T-cell (primary cell): ENCODE data around the gene HCFC1. TPM values are rescaled to one million over a fixed set of nuclear protein-coding genes. Genes with fewer than 3 reads are reported as not detected.
A peak's percentile ranks its signal among the peaks of the same experiment; 100 is the strongest.

Experiments used
- ATAC-seq, 4 experiments: fragments of 200-7000 bp in 3 of 4; fragments of 150-1000 bp in 1 of 4; cut with Tn5 transposase; replicated peaks in 1 of 4; 1 replicate in 3 of 4; 2 replicates in 1 of 4; pipeline ENCODE4 v1.10.0; 2021; ENCODE audit warnings: moderate library complexity in 3 of 4, mild to moderate bottlenecking in 2 of 4, moderate number of reproducible peaks in 1 of 4
- CTCF ChIA-PET, 2 donors: fragments of 300-600 bp; sonication (Branson Sonifier 250); formaldehyde crosslinking; loops; one replicate each; lab custom pipeline; 2022; ENCODE audit warnings: antibody characterized with exemption in 2 of 2; lab: Charles Lee
- POLR2A ChIA-PET, 2 donors: fragments of 300-600 bp; sonication (Branson Sonifier 250); formaldehyde crosslinking; loops; one replicate each; lab custom pipeline; 2022; ENCODE audit warnings: antibody characterized with exemption in 2 of 2; lab: Charles Lee
- DNase-seq, 35 experiments: peaks; one replicate each; pipeline versions ENCODE4 v3.0.0 to v3.0.0-alpha.2; 2013 to 2023
- H3K27ac ChIP-seq: one replicate; pipeline ENCODE4 v1.5.1; 2013; ENCODE audit warnings: low read length
- H3K27me3 ChIP-seq, 2 experiments: replicated peaks in 1 of 2; 1 replicate in 1 of 2; 2 replicates in 1 of 2; pipeline versions ENCODE4 v1.6.1 to v1.7.0; 2013; ENCODE audit warnings: low read length in 1 of 2, mixed read lengths in 1 of 2; ENCODE audit not compliant: control insufficient read depth in 2 of 2, insufficient read depth in 2 of 2; ENCODE audit errors: extremely low read depth in 1 of 2
- H3K36me3 ChIP-seq, 2 donors: 1 replicate in 1 of 2; 2 replicates in 1 of 2; pipeline versions ENCODE4 v1.6.1 to v1.7.0; 2013; ENCODE audit warnings: low read length in 1 of 2; ENCODE audit not compliant: control insufficient read depth in 2 of 2, insufficient read depth in 1 of 2; ENCODE audit errors: extremely low read depth in 1 of 2
- H3K4me1 ChIP-seq, 2 experiments: 1 replicate in 1 of 2; 2 replicates in 1 of 2; pipeline versions ENCODE4 v1.6.1 to v1.7.0; 2013; ENCODE audit warnings: low read length in 2 of 2, mixed read lengths in 1 of 2; ENCODE audit not compliant: insufficient read depth in 2 of 2, control insufficient read depth in 1 of 2; ENCODE audit errors: extremely low read depth in 1 of 2
- H3K4me3 ChIP-seq, 2 donors: 1 replicate in 1 of 2; 2 replicates in 1 of 2; pipeline versions ENCODE4 v1.5.1 to v1.7.0; 2013; ENCODE audit warnings: mild to moderate bottlenecking in 2 of 2, low read length in 1 of 2, moderate library complexity in 1 of 2; ENCODE audit not compliant: control insufficient read depth in 1 of 2; ENCODE audit errors: extremely low read depth in 1 of 2
- H3K9me3 ChIP-seq: 2 replicates; pipeline ENCODE4 v1.7.0; 2013
- H3K27ac Mint-ChIP-seq, 2 donors: one replicate each; pipeline ENCODE4 v1.8.0; 2020 to 2021; ENCODE audit warnings: mild to moderate bottlenecking in 2 of 2, mixed read lengths in 2 of 2
- H3K27me3 Mint-ChIP-seq, 2 donors: one replicate each; pipeline ENCODE4 v1.8.0; 2021 to 2022; ENCODE audit warnings: mixed read lengths in 2 of 2
- H3K36me3 Mint-ChIP-seq: one replicate; pipeline ENCODE4 v1.8.0; 2021; ENCODE audit warnings: mixed read lengths
- H3K4me1 Mint-ChIP-seq, 3 donors: one replicate each; pipeline ENCODE4 v1.8.0; 2020 to 2022; ENCODE audit warnings: mixed read lengths in 3 of 3, mild to moderate bottlenecking in 1 of 3
- H3K4me3 Mint-ChIP-seq, 3 donors: one replicate each; pipeline ENCODE4 v1.8.0; 2020 to 2022; ENCODE audit warnings: mild to moderate bottlenecking in 3 of 3, mixed read lengths in 3 of 3, moderate library complexity in 3 of 3
- H3K9me3 Mint-ChIP-seq, 3 donors: one replicate each; pipeline ENCODE4 v1.8.0; 2020 to 2022; ENCODE audit warnings: mixed read lengths in 3 of 3
- WGBS: methylation state at CpG from one replicate; pipeline ENCODE4 v1.1.5; 2013; ENCODE audit warnings: missing lambda C conversion rate; ENCODE audit not compliant: insufficient coverage; 5-methylcytosine and 5-hydroxymethylcytosine counted together
- total RNA-seq, 35 experiments: library from RNA in 6 of 35; stranded (reverse) in 6 of 35; fragments of 120-200 nt in 1 of 35; gene quantifications; one replicate each; pipeline versions ENCODE4 v1.2.1 to v1.2.4 and lab custom pipeline; 2013 to 2026

The HCFC1 gene
- total RNA-seq, 5 donors from 2014 or later (not counting 1 experiment from before 2014, with no cell fraction given) = 67.1 to 73.4 (median 69.2) TPM

GRCh38 chrX:153920546-153920945, 51.1 kb downstream of the HCFC1 start:
- Mint-ChIP-seq H3K9me3 (no peaks in the 10 kb centered on the region), H3K36me3 (peaks cover 7% of the 10 kb centered on the region), H3K4me1 (peaks cover 40 to 49% (median 47%) of the 10 kb centered on the region in 3 donors), H3K27ac (no peak overlapping the region), H3K27me3 (peaks cover 0 to 19% of the 10 kb centered on the region in 2 donors), H3K4me3 (no peak overlapping the region)
- POLR2A ChIA-PET = no interaction called here
- H3K4me1 ChIP-seq = peaks cover 2 to 49% of the 10 kb centered on the region in 2 experiments
- H3K36me3 ChIP-seq = peaks cover 15 to 46% of the 10 kb centered on the region in 2 donors
- no peaks in the 10 kb centered on the region for H3K9me3 ChIP-seq
- no peaks in the 10 kb centered on the region for H3K27me3 ChIP-seq
- no peak for DNase-seq
- no peak for ATAC-seq
- WGBS = 100% methylated on average over 7 of the region's 14 CpGs
- H3K4me3 ChIP-seq = no peak overlapping the region
- CTCF ChIA-PET = no interaction called here
- no peak overlapping the region for H3K27ac ChIP-seq

GRCh38 chrX:153919281-153919680, 52.3 kb downstream of the HCFC1 start:
- Histone ChIP-seq H3K36me3 (peaks cover 16 to 54% of the 10 kb centered on the region in 2 donors), H3K4me1 (peaks cover 2 to 40% of the 10 kb centered on the region in 2 experiments), H3K27me3 (no peaks in the 10 kb centered on the region), H3K9me3 (no peaks in the 10 kb centered on the region), H3K4me3 (no peak overlapping the region), H3K27ac (no peak overlapping the region)
- Mint-ChIP-seq H3K4me3 (no peak overlapping the region), H3K4me1 (peaks cover 27 to 43% (median 39%) of the 10 kb centered on the region in 3 donors), H3K36me3 (peaks cover 7% of the 10 kb centered on the region), H3K27ac (peak overlapping the region in 1 of 2 donors; percentile 34), H3K27me3 (peaks cover 0 to 24% of the 10 kb centered on the region in 2 donors), H3K9me3 (no peaks in the 10 kb centered on the region)
- ChIA-PET CTCF (no interaction called here), POLR2A (no interaction called here)
- DNase-seq = no peak
- WGBS = 100% methylated on average over 1 of the region's 13 CpGs
- ATAC-seq = no peak

GRCh38 chrX:153917869-153918268, 53.7 kb downstream of the HCFC1 start:
- DNase-seq (no peak), ATAC-seq (no peak)
- Histone ChIP-seq H3K27ac (no peak overlapping the region), H3K36me3 (peaks cover 16 to 62% of the 10 kb centered on the region in 2 donors), H3K9me3 (no peaks in the 10 kb centered on the region), H3K4me1 (peaks cover 0 to 33% of the 10 kb centered on the region in 2 experiments), H3K27me3 (no peaks in the 10 kb centered on the region), H3K4me3 (no peak overlapping the region)
- Mint-ChIP-seq H3K9me3 (no peaks in the 10 kb centered on the region), H3K4me3 (no peak overlapping the region), H3K27ac (no peak overlapping the region), H3K4me1 (peaks cover 15 to 31% (median 24%) of the 10 kb centered on the region in 3 donors), H3K36me3 (peaks cover 10% of the 10 kb centered on the region), H3K27me3 (peaks cover 0 to 24% of the 10 kb centered on the region in 2 donors)
- POLR2A ChIA-PET = no interaction called here
- WGBS = 100% methylated on average over 1 of the region's 6 CpGs
- CTCF ChIA-PET = no interaction called here

- no peak overlapping the region for H3K4me3 ChIP-seq
- H3K9me3 ChIP-seq = no peaks in the 10 kb centered on the region
- no peak overlapping the region for H3K27ac Mint-ChIP-seq
- H3K9me3 Mint-ChIP-seq = no peaks in the 10 kb centered on the region
- peaks cover 3 to 62% of the 10 kb centered on the region in 2 donors for H3K36me3 ChIP-seq
- ChIA-PET CTCF (no interaction called here), POLR2A (no interaction called here)
- H3K27me3 Mint-ChIP-seq = peaks cover 0 to 21% of the 10 kb centered on the region in 2 donors
- no peak overlapping the region for H3K27ac ChIP-seq
- peaks cover 8 to 20% (median 16%) of the 10 kb centered on the region in 3 donors for H3K4me1 Mint-ChIP-seq
- H3K36me3 Mint-ChIP-seq = peaks cover 16% of the 10 kb centered on the region
- no peak overlapping the region for H3K4me3 Mint-ChIP-seq
- no peak for DNase-seq
- H3K27me3 ChIP-seq = no peaks in the 10 kb centered on the region
- ATAC-seq = no peak
- peaks cover 0 to 27% of the 10 kb centered on the region in 2 experiments for H3K4me1 ChIP-seq
- WGBS = 95% methylated on average over 10 of the region's 17 CpGs
Measured at GRCh38 chrX:153913701-153914100, 57.9 kb downstream of the HCFC1 start.

GRCh38 chrX:153913211-153913610, 58.4 kb downstream of the HCFC1 start:
- Histone ChIP-seq H3K27ac (no peak overlapping the region), H3K4me1 (peaks cover 0 to 27% of the 10 kb centered on the region in 2 experiments), H3K4me3 (no peak overlapping the region), H3K9me3 (no peaks in the 10 kb centered on the region), H3K36me3 (peaks cover 3 to 58% of the 10 kb centered on the region in 2 donors), H3K27me3 (no peaks in the 10 kb centered on the region)
- Mint-ChIP-seq H3K4me3 (no peak overlapping the region), H3K27me3 (peaks cover 0 to 21% of the 10 kb centered on the region in 2 donors), H3K9me3 (no peaks in the 10 kb centered on the region), H3K36me3 (peaks cover 16% of the 10 kb centered on the region), H3K4me1 (peaks cover 10 to 20% (median 16%) of the 10 kb centered on the region in 3 donors), H3K27ac (no peak overlapping the region)
- WGBS = 92% methylated on average over 2 of the region's 17 CpGs
- DNase-seq = no peak
- ATAC-seq = no peak
- ChIA-PET POLR2A (no interaction called here), CTCF (no interaction called here)

- no peak overlapping the region for H3K4me3 ChIP-seq
- no peaks in the 10 kb centered on the region for H3K9me3 ChIP-seq
- ATAC-seq = peak in 2 of 4 experiments; percentile 34 to 86
- peaks cover 3 to 60% of the 10 kb centered on the region in 2 donors for H3K36me3 ChIP-seq
- H3K4me1 Mint-ChIP-seq = peaks cover 10 to 14% (median 13%) of the 10 kb centered on the region in 3 donors
- WGBS = no CpG with 5 or more reads among the region's 6 CpGs
- peak in 1 of 35 experiments; percentile 43 for DNase-seq
- H3K9me3 Mint-ChIP-seq = no peaks in the 10 kb centered on the region
- peak overlapping the region; percentile 55 to 75 for H3K27ac Mint-ChIP-seq
- peaks cover 0 to 21% of the 10 kb centered on the region in 2 donors for H3K27me3 Mint-ChIP-seq
- ChIA-PET POLR2A (no interaction called here), CTCF (interaction anchor here in 1 of 2 donors (0.7 kb wide), 1 partner anchor 35 kb away, joined by 3 read pairs; no protein-coding TSS in a partner anchor)
- H3K27ac ChIP-seq = no peak overlapping the region
- H3K27me3 ChIP-seq = no peaks in the 10 kb centered on the region
- H3K4me3 Mint-ChIP-seq = peak overlapping the region in 1 of 3 donors; percentile 34
- H3K4me1 ChIP-seq = peaks cover 0 to 28% of the 10 kb centered on the region in 2 experiments
- H3K36me3 Mint-ChIP-seq = peaks cover 9% of the 10 kb centered on the region
Measured at GRCh38 chrX:153911798-153912197, 59.8 kb downstream of the HCFC1 start.
